ENCODE data around the gene COPG2.

The COPG2 gene

DNA sequence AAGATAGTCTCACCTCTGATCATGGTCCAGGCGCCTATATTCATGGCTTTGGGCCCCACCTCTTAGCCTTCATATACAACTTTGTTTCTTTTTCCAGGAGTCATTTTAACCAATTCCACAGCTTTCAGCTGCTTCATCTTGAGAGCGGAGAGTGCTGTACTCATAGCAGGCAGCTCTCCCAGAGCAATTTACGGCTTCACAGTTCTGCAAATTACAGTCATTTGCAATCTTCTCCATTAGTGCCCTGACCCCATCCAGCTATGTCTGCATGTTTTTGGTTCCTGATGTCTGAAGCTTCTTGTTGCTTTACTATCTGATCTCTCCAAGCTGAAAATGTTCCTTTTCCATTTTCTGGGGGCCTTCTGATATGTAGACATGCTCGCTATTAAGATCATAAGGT, 194.7 kb downstream of the COPG2 start:
- Histone ChIP-seq H3K36me3 (ENCODE audit: control insufficient read depth, insufficient read depth, low read length) (no peaks in the 10 kb centered on the region), H3K27ac (ENCODE audit: low read depth, low read length, severe bottlenecking) (no peak overlapping the region), H3K4me3 (ENCODE audit: extremely low read depth, insufficient read depth, low read length, poor library complexity, severe bottlenecking) (no peak overlapping the region), H3K4me1 (ENCODE audit: control insufficient read depth, insufficient read depth, low read length, poor library complexity, severe bottlenecking) (no peaks in the 10 kb centered on the region), H3K9me3 (ENCODE audit: control insufficient read depth, low read length) (peaks cover 4% of the 10 kb centered on the region)
- 80 to 81% methylated on average over 3 of the region's 4 CpGs for WGBS, 2 experiments (ENCODE audit: insufficient coverage in 2 of 2)

DNA sequence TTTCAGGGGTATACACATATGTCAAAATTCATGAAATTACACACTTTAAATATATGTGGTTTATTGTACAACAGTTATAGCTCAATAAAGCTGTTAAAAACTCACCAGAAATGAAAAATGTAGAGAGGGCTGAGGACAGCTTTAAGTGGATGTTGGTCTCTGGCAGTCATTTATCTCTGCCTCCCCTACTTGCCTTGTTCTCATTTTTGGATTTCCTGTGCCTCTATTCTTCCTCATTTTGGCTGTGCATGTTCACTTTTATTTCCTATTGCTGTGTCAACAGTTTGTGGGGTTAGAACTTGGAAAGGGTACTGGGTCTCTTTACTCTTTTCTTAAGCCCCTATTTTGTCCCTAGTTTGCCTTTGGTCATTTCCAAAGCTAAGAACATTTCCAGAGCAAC, 195.3 kb downstream of the COPG2 start:
- Histone ChIP-seq H3K27ac (ENCODE audit: low read depth, low read length, severe bottlenecking) (no peak overlapping the region), H3K4me1 (ENCODE audit: control insufficient read depth, insufficient read depth, low read length, poor library complexity, severe bottlenecking) (no peaks in the 10 kb centered on the region), H3K4me3 (ENCODE audit: extremely low read depth, insufficient read depth, low read length, poor library complexity, severe bottlenecking) (no peak overlapping the region), H3K9me3 (ENCODE audit: control insufficient read depth, low read length) (peaks cover 4% of the 10 kb centered on the region), H3K36me3 (ENCODE audit: control insufficient read depth, insufficient read depth, low read length) (no peaks in the 10 kb centered on the region)

DNA sequence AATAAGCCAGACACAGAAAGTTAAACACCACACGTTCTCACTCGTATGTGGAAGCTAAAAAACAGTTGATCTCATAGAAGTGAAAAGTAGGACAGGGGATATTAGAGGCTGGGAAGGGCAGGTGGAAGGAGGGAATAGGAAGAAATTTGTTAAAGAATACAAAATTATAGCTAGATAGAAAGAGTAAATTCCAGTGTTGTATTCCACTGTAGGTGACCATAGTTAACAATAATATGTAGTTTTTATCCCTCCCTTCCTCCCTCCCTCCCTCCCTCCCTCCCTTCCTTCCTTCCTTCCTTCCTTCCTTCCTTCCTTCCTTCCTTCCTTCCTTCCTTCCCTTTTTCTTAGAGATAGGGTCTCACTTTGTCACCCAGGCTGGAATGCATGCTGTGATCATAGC, 196.6 kb downstream of the COPG2 start:
- Histone ChIP-seq H3K9me3 (ENCODE audit: control insufficient read depth, low read length) (no peaks in the 10 kb centered on the region), H3K4me3 (ENCODE audit: extremely low read depth, insufficient read depth, low read length, poor library complexity, severe bottlenecking) (no peak overlapping the region), H3K27ac (ENCODE audit: low read depth, low read length, severe bottlenecking) (no peak overlapping the region), H3K4me1 (ENCODE audit: control insufficient read depth, insufficient read depth, low read length, poor library complexity, severe bottlenecking) (no peaks in the 10 kb centered on the region), H3K36me3 (ENCODE audit: control insufficient read depth, insufficient read depth, low read length) (no peaks in the 10 kb centered on the region)
- WGBS, 2 experiments (ENCODE audit: insufficient coverage in 2 of 2), result 89 to 100% methylated on average over 2 of the region's 2 CpGs

DNA sequence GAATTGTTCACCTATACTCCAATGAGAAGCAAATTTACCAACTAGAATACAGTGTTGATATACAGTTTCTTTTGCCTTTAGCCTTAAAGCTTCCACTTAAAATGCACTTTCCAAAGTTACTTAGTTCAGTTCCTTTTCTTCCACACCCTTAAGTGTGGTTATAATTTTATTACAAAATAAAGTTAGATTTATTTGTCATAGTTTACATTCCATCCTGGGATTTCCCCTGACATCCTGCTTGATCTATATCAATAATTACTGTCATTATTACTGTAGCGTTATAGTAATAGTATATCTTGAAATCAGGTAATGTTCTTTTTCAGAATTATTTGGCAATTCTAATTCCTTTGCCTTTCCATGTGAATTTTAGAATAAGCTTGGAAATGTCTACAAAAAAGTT, 199.9 kb downstream of the COPG2 start:
- H3K36me3 ChIP-seq (ENCODE audit: control insufficient read depth, insufficient read depth, low read length), result no peaks in the 10 kb centered on the region
- H3K27ac ChIP-seq (ENCODE audit: low read depth, low read length, severe bottlenecking), result no peak overlapping the region
- WGBS, 2 experiments (ENCODE audit: insufficient coverage in 2 of 2), result no CpG with 5 or more reads among the region's 1 CpG
- no peaks in the 10 kb centered on the region for H3K4me1 ChIP-seq (ENCODE audit: control insufficient read depth, insufficient read depth, low read length, poor library complexity, severe bottlenecking)
- no peaks in the 10 kb centered on the region for H3K9me3 ChIP-seq (ENCODE audit: control insufficient read depth, low read length)
- no peak overlapping the region for H3K4me3 ChIP-seq (ENCODE audit: extremely low read depth, insufficient read depth, low read length, poor library complexity, severe bottlenecking)

DNA sequence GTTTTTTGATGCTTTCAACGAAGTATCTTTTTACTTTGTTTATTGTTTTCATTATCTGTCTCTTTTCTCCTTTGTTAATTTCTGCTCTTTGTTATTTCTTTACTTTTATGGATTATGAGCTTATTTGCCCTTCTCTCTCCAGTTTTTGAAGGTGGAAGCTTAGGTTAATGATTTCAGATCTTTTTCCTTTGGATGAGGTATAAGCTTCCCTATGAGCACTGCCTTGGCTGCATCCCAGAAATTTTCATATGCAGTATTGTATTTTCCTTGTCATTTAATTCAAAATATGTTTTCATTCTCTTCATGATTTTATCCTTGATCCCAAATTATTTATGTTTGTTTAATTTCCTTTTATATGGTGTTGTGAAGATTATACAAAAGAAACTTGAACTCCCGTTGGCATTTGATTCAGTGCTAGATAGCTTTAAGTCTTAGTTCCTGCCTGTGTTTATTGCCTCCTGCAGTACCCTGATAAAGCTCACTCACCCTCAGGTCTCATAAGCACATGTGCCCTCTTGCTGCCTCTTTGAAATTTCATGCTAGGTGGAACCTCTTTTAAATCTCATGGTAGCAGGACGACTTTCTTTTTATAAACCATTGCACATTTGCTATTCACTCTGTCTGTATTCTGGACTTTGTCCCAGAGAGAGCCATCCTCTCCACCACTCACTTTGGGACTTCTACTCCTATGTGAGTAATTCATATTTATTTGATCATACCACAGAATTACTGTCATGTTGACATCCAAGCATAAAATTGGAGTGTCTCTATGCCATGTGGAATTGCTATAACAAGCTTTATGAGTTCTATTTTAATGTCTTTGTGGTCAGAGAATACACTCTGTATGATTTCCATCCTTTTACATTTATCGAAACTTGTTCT, 204.8 kb downstream of the COPG2 start:
- Histone ChIP-seq H3K4me3 (ENCODE audit: extremely low read depth, insufficient read depth, low read length, poor library complexity, severe bottlenecking) (no peak overlapping the region), H3K9me3 (ENCODE audit: control insufficient read depth, low read length) (peaks cover 2% of the 10 kb centered on the region), H3K4me1 (ENCODE audit: control insufficient read depth, insufficient read depth, low read length, poor library complexity, severe bottlenecking) (no peaks in the 10 kb centered on the region), H3K27ac (ENCODE audit: low read depth, low read length, severe bottlenecking) (no peak overlapping the region), H3K36me3 (ENCODE audit: control insufficient read depth, insufficient read depth, low read length) (no peaks in the 10 kb centered on the region)
- 80 to 100% methylated on average over 1 of the region's 4 CpGs for WGBS, 2 experiments (ENCODE audit: insufficient coverage in 2 of 2)

DNA sequence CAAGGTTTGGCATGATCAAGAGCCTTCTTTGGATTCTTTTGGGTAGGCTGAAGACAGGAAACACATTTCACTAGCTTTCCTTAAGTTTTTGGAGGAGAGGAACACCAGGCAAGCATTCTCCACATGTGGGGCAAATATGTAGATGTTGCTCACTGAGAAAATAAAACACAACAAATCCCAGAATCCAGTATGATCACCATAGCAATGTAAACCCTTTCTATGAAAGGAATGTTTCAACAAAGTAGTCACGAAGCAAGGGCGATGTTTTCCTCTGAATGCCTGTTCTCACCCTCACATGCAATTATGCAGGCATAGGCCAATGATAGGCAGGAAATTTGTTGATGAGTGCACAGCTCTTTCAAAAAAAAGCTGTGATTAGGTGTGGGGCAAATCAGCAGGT, 207.3 kb downstream of the COPG2 start:
- Histone ChIP-seq H3K27ac (ENCODE audit: low read depth, low read length, severe bottlenecking) (no peak overlapping the region), H3K4me3 (ENCODE audit: extremely low read depth, insufficient read depth, low read length, poor library complexity, severe bottlenecking) (no peak overlapping the region), H3K9me3 (ENCODE audit: control insufficient read depth, low read length) (peaks cover 5% of the 10 kb centered on the region), H3K4me1 (ENCODE audit: control insufficient read depth, insufficient read depth, low read length, poor library complexity, severe bottlenecking) (no peaks in the 10 kb centered on the region), H3K36me3 (ENCODE audit: control insufficient read depth, insufficient read depth, low read length) (no peaks in the 10 kb centered on the region)
- 80 to 100% methylated on average over 1 to 2 of the region's 2 CpGs for WGBS, 2 experiments (ENCODE audit: insufficient coverage in 2 of 2)

DNA sequence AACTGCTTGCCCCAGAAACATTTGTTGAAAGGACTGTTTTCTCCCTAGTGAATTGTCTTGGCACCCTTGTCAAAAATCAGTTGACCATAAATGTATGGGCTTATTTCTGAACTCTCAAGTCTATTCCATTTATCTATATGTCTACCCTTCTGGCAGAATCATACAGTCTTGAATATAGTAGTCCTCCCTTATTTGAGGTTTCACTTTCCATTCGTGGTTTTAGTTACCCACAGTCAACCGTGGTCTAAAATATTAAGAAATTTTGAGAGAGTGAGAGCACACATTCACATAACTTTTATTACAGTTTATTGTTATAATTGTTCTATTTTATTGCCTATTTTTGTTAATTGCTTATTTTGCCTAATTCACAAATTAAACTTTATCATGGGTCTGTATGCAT, 210.3 kb downstream of the COPG2 start:
- no peak overlapping the region for H3K27ac ChIP-seq (ENCODE audit: low read depth, low read length, severe bottlenecking)
- no peaks in the 10 kb centered on the region for H3K4me1 ChIP-seq (ENCODE audit: control insufficient read depth, insufficient read depth, low read length, poor library complexity, severe bottlenecking)
- H3K4me3 ChIP-seq (ENCODE audit: extremely low read depth, insufficient read depth, low read length, poor library complexity, severe bottlenecking), result no peak overlapping the region
- WGBS, 2 experiments (ENCODE audit: insufficient coverage in 2 of 2), result no CpG with 5 or more reads among the region's 2 CpGs
- H3K9me3 ChIP-seq (ENCODE audit: control insufficient read depth, low read length), result peaks cover 5% of the 10 kb centered on the region
- H3K36me3 ChIP-seq (ENCODE audit: control insufficient read depth, insufficient read depth, low read length), result no peaks in the 10 kb centered on the region

Data from mesodermal cell (in vitro differentiated cells).